ENCODE results near the gene HCFC1. TPM values are rescaled to one million over a fixed set of nuclear protein-coding genes. Genes with fewer than 3 reads are reported as not detected.

The HCFC1 gene
- total and polyA plus RNA-seq, 2 of the 8 experiments (the other 6 are each of a cell fraction or from before 2014, with no cell fraction given), result 24.9 to 117 TPM

- H2BK15ac ChIP-seq (ENCODE audit: low read length), result no peak overlapping the region
- H2BK5ac ChIP-seq (ENCODE audit: low read depth, low read length), result peak overlapping the region; percentile 78; the same call in 1 of the 2 replicates
- no peaks in the 10 kb centered on the region for H3K27me3 ChIP-seq (replicated peaks in 1 of 4; ENCODE audit: control insufficient read depth in 3 of 4, extremely low read depth in 1 of 4, insufficient read depth in 3 of 4, low read length in 3 of 4)
- FAIRE-seq, result peak; percentile 48
- H3K4ac ChIP-seq (replicated peaks; ENCODE audit: insufficient read length, low read depth, low read length), result no peak overlapping the region
- H3K79me1 ChIP-seq (ENCODE audit: low read depth, low read length), result no peaks in the 10 kb centered on the region
- peak overlapping the region; percentile 83 for H3K18ac ChIP-seq (ENCODE audit: extremely low read depth, low read length)
- peak overlapping the region; percentile 67; the same call in 1 of the 2 replicates for H3K27ac ChIP-seq (ENCODE audit: low read depth, low read length)
- no peak overlapping the region for H2BK120ac ChIP-seq (replicated peaks; ENCODE audit: low read depth, low read length)
- POLR2A ChIA-PET (ENCODE audit: partially characterized antibody), result interaction anchor here (0.6 to 18.9 kb wide), 4 partner anchors 17 to 39 kb away, joined by 3 to 231 read pairs (median 4); partner anchors contain the start of genes ARHGAP4 and HCFC1
- peak overlapping the region in 2 of 4 experiments; percentile 13 to 48; a peak in 2 of 8 replicates for H3K4me3 ChIP-seq (ENCODE audit: extremely low read depth in 1 of 4, insufficient read depth in 2 of 4, low read depth in 3 of 4, low read length in 4 of 4)
- no peak overlapping the region for H3K23ac ChIP-seq (ENCODE audit: insufficient read length)
- WGBS, 2 experiments (ENCODE audit: extremely low coverage in 1 of 2, insufficient coverage in 1 of 2, insufficient read length in 1 of 2, insufficient replicate concordance in 2 of 2, low coverage in 1 of 2, low lambda C conversion rate in 2 of 2, missing lambda C conversion rate in 1 of 2), result 22% methylated on average over 11 of the region's 23 CpGs; no CpG with 5 or more reads in 1 of the 2 experiments
- H2BK20ac ChIP-seq (ENCODE audit: low read length), result no peak overlapping the region
- no peak overlapping the region for H4K5ac ChIP-seq (ENCODE audit: insufficient read length, low read depth, low read length)
- no peaks in the 10 kb centered on the region for H3K36me3 ChIP-seq (ENCODE audit: control insufficient read depth in 2 of 4, insufficient read depth in 4 of 4, low read length in 3 of 4)
- CTCF ChIA-PET (ENCODE audit: partially characterized antibody), result interaction anchor here (0.7 to 19.6 kb wide), 4 partner anchors 7 to 487 kb away, joined by 3 to 272 read pairs (median 3); partner anchors contain the start of genes ARHGAP4, ATP6AP1 and RENBP
- H4K20me1 ChIP-seq (replicated peaks in 1 of 2; ENCODE audit: control insufficient read depth in 1 of 2, insufficient read depth in 2 of 2, low read length in 2 of 2), result no peaks in the 10 kb centered on the region
- H2AFZ ChIP-seq (ENCODE audit: low read length), result no peak overlapping the region
- no peak overlapping the region for H2BK12ac ChIP-seq (ENCODE audit: low read depth, low read length)
- H2AK5ac ChIP-seq (ENCODE audit: low read depth, low read length), result no peak overlapping the region
- DNase-seq (ENCODE audit: low read depth in 1 of 2, low spot score in 2 of 2), result no peak
- H3K56ac ChIP-seq (replicated peaks; ENCODE audit: insufficient read length, low read depth, low read length), result peak overlapping the region; percentile 4
- TF ChIP-seq BACH1 (IDR thresholded peaks at IDR 0.05; ENCODE audit: low read length), result no peak
- no peak for TF ChIP-seq JUND (IDR thresholded peaks at IDR 0.05; ENCODE audit: low read length)
- no peak for TF ChIP-seq SRF (IDR thresholded peaks at IDR 0.05; ENCODE audit: low read depth, low read length)
- no peak for TF ChIP-seq BCL11A (IDR thresholded peaks at IDR 0.05; ENCODE audit: low read depth in 2 of 2, low read length in 2 of 2)
- no peak for TF ChIP-seq CBX8 (IDR thresholded peaks at IDR 0.05; ENCODE audit: borderline replicate concordance, low read depth, low read length)
- TF ChIP-seq TAF7 (optimal IDR thresholded peaks at IDR 0.05; ENCODE audit: borderline replicate concordance, low read depth, low read length), result no peak
- TF ChIP-seq RNF2 (IDR thresholded peaks at IDR 0.05; ENCODE audit: borderline replicate concordance, low read depth, low read length, missing control alignments, poor library complexity, severe bottlenecking), result no peak
- TF ChIP-seq, protein P1, sequence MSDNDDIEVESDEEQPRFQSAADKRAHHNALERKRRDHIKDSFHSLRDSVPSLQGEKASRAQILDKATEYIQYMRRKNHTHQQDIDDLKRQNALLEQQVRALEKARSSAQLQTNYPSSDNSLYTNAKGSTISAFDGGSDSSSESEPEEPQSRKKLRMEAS (IDR thresholded peaks at IDR 0.05), result peak; percentile 33; the same call in 1 of the 2 replicates
- TF ChIP-seq E2F6 (IDR thresholded peaks at IDR 0.05), result no peak
- H3K79me2 ChIP-seq (ENCODE audit: control insufficient read depth in 1 of 2, insufficient read depth in 2 of 2, low read length in 2 of 2), result no peaks in the 10 kb centered on the region
- no peak overlapping the region for H3K14ac ChIP-seq (ENCODE audit: insufficient read length)
- no peaks in the 10 kb centered on the region for H3K9me3 ChIP-seq (ENCODE audit: insufficient read depth in 2 of 2, low read depth in 1 of 2, low read length in 1 of 2)
- H3K9ac ChIP-seq (replicated peaks in 1 of 4; ENCODE audit: extremely low read depth in 1 of 4, low read depth in 3 of 4, low read length in 3 of 4), result no peak overlapping the region; a peak in 1 of 7 replicates
- H3K4me1 ChIP-seq (replicated peaks in 1 of 4; ENCODE audit: control insufficient read depth in 3 of 4, insufficient read depth in 4 of 4, low read length in 3 of 4), result peaks cover 1 to 10% (median 7%) of the 10 kb centered on the region in 4 experiments; a peak in 6 of 7 replicates
- peak overlapping the region; percentile 57 to 60 for H3K4me2 ChIP-seq (ENCODE audit: insufficient read depth in 1 of 2, low read depth in 2 of 2, low read length in 2 of 2)
- H4K8ac ChIP-seq (ENCODE audit: extremely low read depth, insufficient read depth, low read length), result no peak overlapping the region
- peak overlapping the region; percentile 65 for H4K91ac ChIP-seq (replicated peaks; ENCODE audit: insufficient read length, low read length)
- no peaks in the 10 kb centered on the region for H3K23me2 ChIP-seq (ENCODE audit: low read depth, low read length)
These were observed 30.0 kb downstream of the HCFC1 start for GRCh38 chrX:153941336-153942252.
